Activated CD8-positive, alpha-beta memory T cell treated with anti-CD3 and anti-CD28 coated beads for 4 hours (primary cell): ENCODE data around the gene HECTD4.
"Not testable (repeated sequence)": the region's sequence is repeated elsewhere in the genome, so short reads cannot be mapped to it uniquely, and the experiment has no call there.

Source experiments
- DNase-seq, 2 donors: peaks; one replicate each; pipeline ENCODE4 v3.0.0-alpha.2; 2020; ENCODE audit warnings: low read depth in 2 of 2

HECTD4 gene

GRCh38 chr12:112161711-112162110 is 220.5 kb downstream of the HECTD4 start:
- DNase-seq: no peak

- DNase-seq: no peak
These were observed 221.6 kb downstream of the HECTD4 start for GRCh38 chr12:112160611-112161010.

DNA sequence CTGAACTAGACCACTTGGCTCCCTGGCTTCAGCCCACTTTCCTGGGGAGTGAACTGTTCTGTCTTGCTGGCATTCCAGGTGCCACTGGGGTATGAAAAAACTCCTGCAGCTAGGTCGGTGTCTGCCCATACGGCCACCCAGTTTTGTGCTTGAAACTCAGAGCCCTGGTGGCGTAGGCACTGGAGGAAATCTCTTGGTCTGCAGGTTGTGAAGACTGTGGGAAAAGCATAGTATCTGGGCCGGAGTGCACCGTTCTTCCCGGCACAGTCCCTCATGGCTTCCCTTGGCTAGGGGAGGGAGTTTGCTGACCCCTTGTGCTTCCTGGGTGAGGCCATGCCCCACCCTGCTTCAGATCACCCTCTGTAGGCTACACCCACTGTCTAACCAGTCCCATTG is 223.1 kb downstream of the HECTD4 start:
- DNase-seq: no peak

GRCh38 chr12:112158461-112159145 is 223.6 kb downstream of the HECTD4 start:
- not testable (repeated sequence) for DNase-seq

- DNase-seq: no peak
These were observed 228.4 kb downstream of the HECTD4 start for GRCh38 chr12:112153893-112154219.

- DNase-seq: no peak
These were observed 228.9 kb downstream of the HECTD4 start for GRCh38 chr12:112153181-112153892.

DNA sequence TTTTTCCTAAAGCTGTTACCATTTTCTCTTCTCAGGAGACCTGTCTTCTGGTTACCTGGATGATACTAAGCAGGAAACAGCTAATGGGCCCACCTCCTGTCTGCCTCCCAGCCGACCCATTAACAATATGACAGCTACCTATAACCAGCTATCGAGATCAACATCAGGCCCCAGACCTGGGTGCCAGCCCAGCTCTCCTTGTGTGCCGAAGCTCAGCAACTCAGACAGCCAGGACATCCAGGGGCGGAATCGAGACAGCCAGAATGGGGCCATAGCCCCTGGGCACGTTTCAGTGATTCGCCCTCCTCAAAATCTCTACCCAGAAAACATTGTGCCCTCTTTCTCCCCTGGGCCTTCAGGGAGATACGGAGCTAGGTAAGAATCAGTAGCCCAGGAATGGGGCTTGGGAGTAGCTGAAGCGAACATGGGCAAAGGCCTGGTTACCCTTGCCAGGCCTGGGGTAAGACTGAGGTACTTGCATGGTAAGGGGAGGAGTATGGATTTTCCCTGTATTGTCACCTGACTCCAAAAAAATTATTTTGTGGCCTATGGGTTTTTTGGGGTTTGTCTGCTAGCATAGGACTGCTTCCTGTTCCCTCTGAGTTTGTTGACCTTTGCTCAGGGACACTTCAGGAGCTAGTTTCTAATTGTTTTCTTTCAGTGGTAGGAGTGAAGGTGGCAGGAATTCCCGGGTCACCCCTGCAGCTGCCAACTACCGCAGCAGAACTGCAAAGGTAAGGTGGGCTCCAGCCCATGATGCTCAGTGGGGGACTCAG is 230.3 kb downstream of the HECTD4 start:
- DNase-seq: no peak

- no peak for DNase-seq
These were observed 232.6 kb downstream of the HECTD4 start for GRCh38 chr12:112149596-112149995.

- DNase-seq: no peak
These were observed 234.2 kb downstream of the HECTD4 start for GRCh38 chr12:112148031-112148513.

- no peak for DNase-seq
These were observed 236.1 kb downstream of the HECTD4 start for GRCh38 chr12:112146123-112146522.

GRCh38 chr12:112140728-112141127 is 241.5 kb downstream of the HECTD4 start:
- DNase-seq: no peak

- no peak for DNase-seq
These were observed 247.5 kb downstream of the HECTD4 start for GRCh38 chr12:112134731-112135130.

DNA sequence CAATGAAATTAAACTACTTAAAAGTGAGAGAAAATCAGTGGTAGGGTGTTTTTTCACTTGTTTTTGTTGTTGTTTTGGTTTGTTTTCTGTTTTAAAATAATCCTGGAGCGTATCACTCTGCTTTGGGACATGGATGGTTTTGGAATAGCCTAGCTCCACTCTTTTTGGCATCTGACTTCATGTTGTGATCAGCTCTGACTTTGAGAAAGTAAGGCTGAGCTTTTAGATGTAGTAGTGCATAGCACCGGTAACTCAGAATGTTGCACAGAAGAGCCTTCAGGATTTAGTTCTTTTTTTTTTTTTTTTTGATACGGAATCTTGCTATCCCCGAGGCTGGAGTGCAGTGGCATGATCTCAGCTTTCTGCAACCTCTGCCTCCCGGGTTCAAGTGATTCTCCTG is 248.8 kb downstream of the HECTD4 start:
- no peak for DNase-seq

DNA sequence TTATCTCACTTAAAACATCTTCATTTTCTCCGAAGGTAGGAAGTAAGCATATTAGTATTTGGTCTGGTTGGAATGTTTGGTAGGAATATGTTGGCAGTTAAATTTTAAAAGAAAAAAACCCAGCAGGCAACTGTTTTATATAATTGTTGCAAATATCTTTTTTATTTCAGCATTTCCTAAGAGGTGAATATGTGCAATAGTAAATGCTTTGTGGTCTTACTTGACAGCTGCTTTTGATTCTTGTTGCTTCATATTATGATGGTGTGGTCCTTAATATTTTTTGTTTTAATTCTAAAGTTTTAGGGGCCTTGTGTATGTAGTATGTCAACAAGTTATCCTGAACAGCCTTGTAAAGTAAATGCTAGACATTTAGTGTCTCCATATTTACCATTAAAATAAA is 250.5 kb downstream of the HECTD4 start:
- no peak for DNase-seq

GRCh38 chr12:112130441-112130998 is 251.7 kb downstream of the HECTD4 start:
- DNase-seq: no peak

DNA sequence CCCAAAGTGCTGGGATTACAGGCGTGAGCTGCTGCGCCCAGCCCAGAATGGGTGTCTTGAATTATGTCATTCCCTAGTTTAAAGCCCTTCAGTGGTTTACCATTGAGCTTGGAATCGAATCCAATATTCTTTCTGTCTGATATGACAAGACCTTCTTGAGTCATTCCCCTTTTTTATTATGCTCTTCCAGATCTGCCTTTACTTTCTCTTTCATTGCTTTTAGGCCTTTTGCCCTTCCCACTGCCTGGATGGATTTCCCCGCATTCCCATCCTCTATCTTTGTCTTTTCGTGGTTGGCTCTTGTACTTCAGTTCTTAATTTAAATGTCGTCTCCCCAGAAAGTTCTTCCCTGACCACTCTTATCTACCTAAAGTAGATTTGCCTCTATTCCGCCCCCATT is 255.3 kb downstream of the HECTD4 start:
- no peak for DNase-seq

DNA sequence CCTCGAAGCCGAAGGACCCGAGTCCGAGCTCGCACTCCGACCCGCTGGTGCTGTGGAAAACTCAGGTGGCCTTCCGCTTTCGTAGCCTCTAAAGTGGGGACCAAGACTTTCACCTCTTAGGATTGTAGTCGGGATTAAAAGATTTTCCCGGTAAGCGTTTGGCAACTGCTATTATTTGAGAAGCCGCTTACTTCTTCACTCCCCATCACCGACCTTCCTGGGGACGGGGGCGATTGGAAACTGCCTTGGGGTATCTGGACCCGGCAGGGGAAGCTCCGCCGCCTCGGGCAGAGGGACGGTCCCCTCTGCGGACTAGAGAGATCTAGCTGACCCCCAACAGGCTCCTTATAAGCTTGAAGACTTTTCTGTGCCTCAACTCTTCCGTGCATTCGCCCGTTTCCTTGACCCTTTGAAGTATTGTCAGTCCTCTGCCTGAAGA is 256.2 kb downstream of the HECTD4 start:
- DNase-seq: no peak

DNA sequence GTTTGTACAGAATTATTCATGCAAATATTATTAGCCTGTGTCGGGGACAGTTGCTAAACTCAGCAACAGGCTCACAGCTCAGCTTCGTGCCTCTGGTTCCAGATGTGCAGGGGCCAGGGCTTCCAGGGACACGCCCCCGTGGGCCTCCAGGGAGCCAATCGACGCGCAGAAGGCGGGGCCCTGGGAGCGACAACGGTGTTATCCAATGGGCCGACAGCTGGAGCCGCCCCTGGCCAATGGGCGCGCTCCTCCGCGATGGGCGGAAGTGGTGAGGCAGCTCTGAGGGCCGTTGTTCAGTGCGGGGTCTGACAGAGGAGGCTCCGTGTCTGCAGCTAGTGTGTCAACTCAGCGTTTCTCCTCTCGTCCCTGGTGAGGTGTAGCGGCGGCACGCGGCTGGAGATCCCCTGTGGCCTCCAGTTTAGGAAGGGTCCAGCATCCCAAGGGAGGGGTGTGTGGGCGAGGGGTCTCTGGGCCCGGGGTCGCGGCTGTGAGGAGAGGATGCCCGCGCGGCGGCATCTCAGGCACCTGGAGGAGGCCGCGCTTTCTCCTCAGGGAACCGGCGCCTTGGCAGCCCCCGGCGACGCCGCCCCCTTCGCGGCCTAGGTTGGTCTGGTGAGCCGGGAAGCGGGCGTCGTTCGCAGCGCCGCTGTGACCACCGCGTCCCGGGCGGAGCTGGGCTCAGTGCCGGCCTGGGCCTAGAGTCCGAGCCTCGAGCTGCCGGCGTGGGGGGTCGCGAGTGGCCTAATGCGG is 256.8 kb downstream of the HECTD4 start, which contains the start of gene TRAFD1:
Gene TRAFD1 (plus strand): TSS at position 311 of the 750 bp plus-strand sequence. CDS start 4,963 bp downstream, outside the sequence.
- peak; percentile 97 for DNase-seq

DNA sequence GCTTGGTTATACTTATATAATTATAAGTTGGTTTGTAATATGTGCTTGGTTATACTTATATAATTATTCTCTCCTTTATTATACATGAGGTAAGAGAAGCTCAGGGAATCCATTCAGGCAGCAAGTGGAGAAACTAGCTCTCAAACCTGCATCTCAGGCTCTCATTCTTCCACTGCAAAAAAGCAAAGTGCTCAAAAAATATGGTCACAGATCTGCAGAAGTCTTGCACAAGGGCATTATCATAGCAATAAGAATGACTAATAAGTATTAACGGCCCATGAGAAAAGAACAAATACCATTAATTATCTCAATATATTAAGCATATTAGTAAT is 257.3 kb downstream of the HECTD4 start:
- DNase-seq: no peak

- no peak for DNase-seq
These were observed 259.2 kb downstream of the HECTD4 start for GRCh38 chr12:112122823-112123690.
